ENCODE data around the gene TAOK2.

Gene TAOK2

GRCh38 chr16:30006659-30007377 is 33.1 kb downstream of the TAOK2 start:
- Histone ChIP-seq H3K4me1 (ENCODE audit: insufficient read depth, low read length, severe bottlenecking) (no peaks in the 10 kb centered on the region), H3K79me2 (ENCODE audit: insufficient read depth, low read length) (no peaks in the 10 kb centered on the region), H2AFZ (ENCODE audit: low read length) (no peak overlapping the region), H3K4me2 (ENCODE audit: low read length) (no peak overlapping the region), H3K9me3 (ENCODE audit: low read length) (no peaks in the 10 kb centered on the region), H3F3A (ENCODE audit: insufficient read depth, low read length) (no peaks in the 10 kb centered on the region), H3K27me3 (ENCODE audit: insufficient read depth, low read length) (peaks cover 4% of the 10 kb centered on the region), H3K4me3 (ENCODE audit: low read depth, low read length, poor library complexity, severe bottlenecking) (no peak overlapping the region), H3K9me2 (ENCODE audit: low read depth, low read length) (no peaks in the 10 kb centered on the region), H4K20me1 (ENCODE audit: insufficient read depth, low read length) (no peaks in the 10 kb centered on the region), H3K27ac (ENCODE audit: low read depth, low read length, poor library complexity, severe bottlenecking) (no peak overlapping the region), H3K36me3 (ENCODE audit: insufficient read depth, low read length) (peaks cover 17% of the 10 kb centered on the region), H3K9ac (ENCODE audit: low read length) (no peak overlapping the region)
- TF ChIP-seq EZH2 (IDR thresholded peaks at IDR 0.05; ENCODE audit: borderline replicate concordance, low read length) = no peak
- TF ChIP-seq, protein P1, sequence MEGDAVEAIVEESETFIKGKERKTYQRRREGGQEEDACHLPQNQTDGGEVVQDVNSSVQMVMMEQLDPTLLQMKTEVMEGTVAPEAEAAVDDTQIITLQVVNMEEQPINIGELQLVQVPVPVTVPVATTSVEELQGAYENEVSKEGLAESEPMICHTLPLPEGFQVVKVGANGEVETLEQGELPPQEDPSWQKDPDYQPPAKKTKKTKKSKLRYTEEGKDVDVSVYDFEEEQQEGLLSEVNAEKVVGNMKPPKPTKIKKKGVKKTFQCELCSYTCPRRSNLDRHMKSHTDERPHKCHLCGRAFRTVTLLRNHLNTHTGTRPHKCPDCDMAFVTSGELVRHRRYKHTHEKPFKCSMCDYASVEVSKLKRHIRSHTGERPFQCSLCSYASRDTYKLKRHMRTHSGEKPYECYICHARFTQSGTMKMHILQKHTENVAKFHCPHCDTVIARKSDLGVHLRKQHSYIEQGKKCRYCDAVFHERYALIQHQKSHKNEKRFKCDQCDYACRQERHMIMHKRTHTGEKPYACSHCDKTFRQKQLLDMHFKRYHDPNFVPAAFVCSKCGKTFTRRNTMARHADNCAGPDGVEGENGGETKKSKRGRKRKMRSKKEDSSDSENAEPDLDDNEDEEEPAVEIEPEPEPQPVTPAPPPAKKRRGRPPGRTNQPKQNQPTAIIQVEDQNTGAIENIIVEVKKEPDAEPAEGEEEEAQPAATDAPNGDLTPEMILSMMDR (IDR thresholded peaks at IDR 0.05; ENCODE audit: low read length) = no peak

GRCh38 chr16:30007378-30007895 is 33.8 kb downstream of the TAOK2 start:
- no peak overlapping the region for H2AFZ ChIP-seq (ENCODE audit: low read length)
- no peaks in the 10 kb centered on the region for H3K4me1 ChIP-seq (ENCODE audit: insufficient read depth, low read length, severe bottlenecking)
- H3K9ac ChIP-seq (ENCODE audit: low read length) = no peak overlapping the region
- H3F3A ChIP-seq (ENCODE audit: insufficient read depth, low read length) = no peaks in the 10 kb centered on the region
- H3K79me2 ChIP-seq (ENCODE audit: insufficient read depth, low read length) = no peaks in the 10 kb centered on the region
- no peaks in the 10 kb centered on the region for H3K9me2 ChIP-seq (ENCODE audit: low read depth, low read length)
- no peak overlapping the region for H3K4me3 ChIP-seq (ENCODE audit: low read depth, low read length, poor library complexity, severe bottlenecking)
- TF ChIP-seq, protein P1 (IDR thresholded peaks at IDR 0.05; ENCODE audit: low read length) = no peak
- TF ChIP-seq EZH2 (IDR thresholded peaks at IDR 0.05; ENCODE audit: borderline replicate concordance, low read length) = no peak
- H3K36me3 ChIP-seq (ENCODE audit: insufficient read depth, low read length) = peaks cover 17% of the 10 kb centered on the region
- no peaks in the 10 kb centered on the region for H4K20me1 ChIP-seq (ENCODE audit: insufficient read depth, low read length)
- no peaks in the 10 kb centered on the region for H3K9me3 ChIP-seq (ENCODE audit: low read length)
- H3K27me3 ChIP-seq (ENCODE audit: insufficient read depth, low read length) = peaks cover 4% of the 10 kb centered on the region
- H3K4me2 ChIP-seq (ENCODE audit: low read length) = no peak overlapping the region
- H3K27ac ChIP-seq (ENCODE audit: low read depth, low read length, poor library complexity, severe bottlenecking) = no peak overlapping the region

DNA sequence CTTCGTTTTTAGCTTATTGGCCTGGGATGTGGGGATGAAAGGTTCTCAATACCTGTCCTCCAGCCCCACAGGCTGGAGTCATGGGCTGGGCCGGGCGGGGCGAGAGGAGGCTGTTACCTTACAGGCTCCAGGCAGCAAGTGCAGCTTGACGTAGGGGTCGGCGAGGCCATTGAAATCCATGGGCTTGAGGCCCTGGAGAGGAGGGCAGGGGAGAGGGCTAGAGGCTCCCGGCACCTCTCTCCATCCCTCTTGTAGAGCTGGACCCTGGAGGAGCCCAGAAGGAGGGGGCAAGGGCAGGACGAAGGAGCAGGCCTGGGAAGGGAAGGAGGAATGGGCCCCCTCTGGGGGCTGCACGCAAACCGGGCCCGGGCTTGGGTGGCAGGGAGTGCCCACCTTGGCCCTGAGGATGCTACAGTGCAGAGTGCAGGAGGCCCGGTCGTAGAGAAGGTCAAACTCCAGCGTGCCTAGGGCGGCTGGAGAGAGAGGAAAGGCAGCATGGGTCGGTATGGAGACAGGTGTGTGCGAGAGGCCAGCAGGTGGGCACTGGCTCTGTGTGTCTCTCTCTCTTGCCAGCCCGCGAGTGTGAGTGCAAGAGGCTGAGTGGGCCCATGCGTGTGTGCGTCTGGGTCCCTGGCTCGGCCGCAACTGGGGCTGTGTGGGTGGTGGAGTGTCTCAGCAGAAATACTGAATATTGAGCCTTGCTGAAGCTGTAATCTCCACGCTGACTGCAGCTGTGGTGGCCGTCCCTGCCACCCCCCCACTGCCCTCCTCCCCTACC is 35.6 kb downstream of the TAOK2 start:
- Histone ChIP-seq H4K20me1 (ENCODE audit: insufficient read depth, low read length) (no peaks in the 10 kb centered on the region), H3K36me3 (ENCODE audit: insufficient read depth, low read length) (peaks cover 9% of the 10 kb centered on the region), H3K4me1 (ENCODE audit: insufficient read depth, low read length, severe bottlenecking) (no peaks in the 10 kb centered on the region), H3K79me2 (ENCODE audit: insufficient read depth, low read length) (no peaks in the 10 kb centered on the region), H3K4me2 (ENCODE audit: low read length) (no peak overlapping the region), H3K9ac (ENCODE audit: low read length) (no peak overlapping the region), H3K4me3 (ENCODE audit: low read depth, low read length, poor library complexity, severe bottlenecking) (no peak overlapping the region), H3F3A (ENCODE audit: insufficient read depth, low read length) (no peaks in the 10 kb centered on the region), H3K9me2 (ENCODE audit: low read depth, low read length) (no peaks in the 10 kb centered on the region), H2AFZ (ENCODE audit: low read length) (no peak overlapping the region), H3K27ac (ENCODE audit: low read depth, low read length, poor library complexity, severe bottlenecking) (no peak overlapping the region), H3K27me3 (ENCODE audit: insufficient read depth, low read length) (peaks cover 4% of the 10 kb centered on the region), H3K9me3 (ENCODE audit: low read length) (no peaks in the 10 kb centered on the region)
- no peak for TF ChIP-seq EZH2 (IDR thresholded peaks at IDR 0.05; ENCODE audit: borderline replicate concordance, low read length)
- TF ChIP-seq, protein P1 (IDR thresholded peaks at IDR 0.05; ENCODE audit: low read length) = no peak

Data from OCI-LY1 (cell line).